ENCODE measurements around the gene VRK3. TPM values are rescaled to one million over a fixed set of nuclear protein-coding genes. Genes with fewer than 3 reads are reported as not detected.

Gene VRK3
- total and polyA plus RNA-seq, 3 donors from 2014 or later, result 143 to 375 (median 237) TPM

DNA sequence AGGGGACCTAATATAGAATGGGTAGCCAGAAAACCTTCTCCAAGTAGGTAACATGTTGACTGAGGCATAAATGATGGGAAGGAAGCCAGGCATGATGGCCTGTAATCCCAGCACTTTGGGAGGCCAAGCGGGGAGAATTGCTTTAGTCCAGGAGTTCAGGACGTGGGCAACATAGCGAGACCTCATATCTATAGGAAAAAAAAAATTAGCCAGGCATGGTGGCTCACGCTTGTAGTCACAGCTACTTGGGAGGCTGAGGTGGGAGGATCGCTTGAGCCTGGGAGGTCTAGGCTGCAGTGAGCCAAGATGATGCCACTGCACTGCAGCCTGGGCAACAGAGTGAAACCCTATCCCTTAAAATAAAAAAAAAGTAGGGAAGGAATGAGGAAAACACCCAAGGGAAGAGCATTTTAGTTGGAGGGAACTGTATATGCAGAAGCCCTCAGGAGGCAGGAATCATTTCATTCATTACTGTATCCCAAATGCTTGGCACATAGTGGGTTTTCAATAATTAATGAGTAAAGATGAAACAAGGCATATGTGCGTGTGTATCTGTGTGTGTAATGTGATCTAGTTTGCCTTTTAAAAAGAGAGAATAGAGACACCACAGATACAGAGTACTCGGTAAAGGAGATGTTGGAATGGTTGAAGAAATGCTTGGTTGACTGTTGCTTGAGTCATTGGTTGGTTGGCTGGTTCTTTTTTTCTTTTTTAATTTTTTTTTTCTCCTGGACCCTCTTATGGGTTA is 93.7 kb downstream of the VRK3 start:
- intact Hi-C loops (cut with DNase I; ENCODE audit: low total_unique reads), result no loop called here
- H3K9me3 ChIP-seq, result no peaks in the 10 kb centered on the region
- 82 to 91% methylated on average over 7 of the region's 7 CpGs for WGBS, 2 donors
- H3K27ac ChIP-seq, result peak overlapping the region in 1 of 2 donors; percentile 93
- no peaks in the 10 kb centered on the region for H3K36me3 ChIP-seq (ENCODE audit: low read depth, missing control alignments)
- H3K27me3 ChIP-seq, result no peaks in the 10 kb centered on the region
- no peak for TF ChIP-seq POLR2A (IDR thresholded peaks at IDR 0.05)
- TF ChIP-seq, protein P1, sequence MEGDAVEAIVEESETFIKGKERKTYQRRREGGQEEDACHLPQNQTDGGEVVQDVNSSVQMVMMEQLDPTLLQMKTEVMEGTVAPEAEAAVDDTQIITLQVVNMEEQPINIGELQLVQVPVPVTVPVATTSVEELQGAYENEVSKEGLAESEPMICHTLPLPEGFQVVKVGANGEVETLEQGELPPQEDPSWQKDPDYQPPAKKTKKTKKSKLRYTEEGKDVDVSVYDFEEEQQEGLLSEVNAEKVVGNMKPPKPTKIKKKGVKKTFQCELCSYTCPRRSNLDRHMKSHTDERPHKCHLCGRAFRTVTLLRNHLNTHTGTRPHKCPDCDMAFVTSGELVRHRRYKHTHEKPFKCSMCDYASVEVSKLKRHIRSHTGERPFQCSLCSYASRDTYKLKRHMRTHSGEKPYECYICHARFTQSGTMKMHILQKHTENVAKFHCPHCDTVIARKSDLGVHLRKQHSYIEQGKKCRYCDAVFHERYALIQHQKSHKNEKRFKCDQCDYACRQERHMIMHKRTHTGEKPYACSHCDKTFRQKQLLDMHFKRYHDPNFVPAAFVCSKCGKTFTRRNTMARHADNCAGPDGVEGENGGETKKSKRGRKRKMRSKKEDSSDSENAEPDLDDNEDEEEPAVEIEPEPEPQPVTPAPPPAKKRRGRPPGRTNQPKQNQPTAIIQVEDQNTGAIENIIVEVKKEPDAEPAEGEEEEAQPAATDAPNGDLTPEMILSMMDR (IDR thresholded peaks at IDR 0.05), result no peak
- DNase-seq, result no peak
- peaks cover 14% of the 10 kb centered on the region for H3K4me1 ChIP-seq
- H3K4me3 ChIP-seq, result no peak overlapping the region

DNA sequence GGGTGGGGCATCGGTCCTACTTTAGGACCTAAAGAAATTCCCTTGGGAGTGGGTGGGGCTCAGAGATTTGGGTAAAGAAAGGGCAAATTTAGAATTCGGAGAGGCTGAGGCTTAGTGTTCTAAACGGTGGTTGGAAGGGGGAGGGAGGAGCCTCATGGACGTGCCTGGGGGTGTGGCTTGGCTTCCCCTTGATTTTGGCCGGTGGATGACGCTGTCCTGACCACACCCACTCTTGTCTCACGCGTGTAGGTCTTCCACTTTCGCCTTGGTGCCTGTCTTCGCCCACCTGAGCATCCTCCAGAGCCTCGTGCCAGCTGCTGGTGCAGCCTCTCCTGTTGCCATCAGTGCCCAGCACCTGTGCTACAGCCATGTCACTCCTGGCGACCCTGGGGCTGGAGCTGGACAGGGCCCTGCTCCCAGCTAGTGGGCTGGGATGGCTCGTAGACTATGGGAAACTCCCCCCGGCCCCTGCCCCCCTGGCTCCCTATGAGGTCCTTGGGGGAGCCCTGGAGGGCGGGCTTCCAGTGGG is 94.6 kb downstream of the VRK3 start:
- Histone ChIP-seq H3K27ac (peak overlapping the region; percentile 93 to 96), H3K9me3 (no peaks in the 10 kb centered on the region), H3K36me3 (ENCODE audit: low read depth, missing control alignments) (no peaks in the 10 kb centered on the region), H3K4me1 (peaks cover 14% of the 10 kb centered on the region), H3K27me3 (no peaks in the 10 kb centered on the region), H3K4me3 (peak overlapping the region; percentile 86 to 98)
- 34 to 43% methylated on average over 12 to 15 of the region's 15 CpGs for WGBS, 2 donors
- TF ChIP-seq, protein P1 (IDR thresholded peaks at IDR 0.05), result no peak
- no peak for TF ChIP-seq POLR2A (IDR thresholded peaks at IDR 0.05)
- intact Hi-C loops (cut with DNase I; ENCODE audit: low total_unique reads), result no loop called here
- no peak for DNase-seq

DNA sequence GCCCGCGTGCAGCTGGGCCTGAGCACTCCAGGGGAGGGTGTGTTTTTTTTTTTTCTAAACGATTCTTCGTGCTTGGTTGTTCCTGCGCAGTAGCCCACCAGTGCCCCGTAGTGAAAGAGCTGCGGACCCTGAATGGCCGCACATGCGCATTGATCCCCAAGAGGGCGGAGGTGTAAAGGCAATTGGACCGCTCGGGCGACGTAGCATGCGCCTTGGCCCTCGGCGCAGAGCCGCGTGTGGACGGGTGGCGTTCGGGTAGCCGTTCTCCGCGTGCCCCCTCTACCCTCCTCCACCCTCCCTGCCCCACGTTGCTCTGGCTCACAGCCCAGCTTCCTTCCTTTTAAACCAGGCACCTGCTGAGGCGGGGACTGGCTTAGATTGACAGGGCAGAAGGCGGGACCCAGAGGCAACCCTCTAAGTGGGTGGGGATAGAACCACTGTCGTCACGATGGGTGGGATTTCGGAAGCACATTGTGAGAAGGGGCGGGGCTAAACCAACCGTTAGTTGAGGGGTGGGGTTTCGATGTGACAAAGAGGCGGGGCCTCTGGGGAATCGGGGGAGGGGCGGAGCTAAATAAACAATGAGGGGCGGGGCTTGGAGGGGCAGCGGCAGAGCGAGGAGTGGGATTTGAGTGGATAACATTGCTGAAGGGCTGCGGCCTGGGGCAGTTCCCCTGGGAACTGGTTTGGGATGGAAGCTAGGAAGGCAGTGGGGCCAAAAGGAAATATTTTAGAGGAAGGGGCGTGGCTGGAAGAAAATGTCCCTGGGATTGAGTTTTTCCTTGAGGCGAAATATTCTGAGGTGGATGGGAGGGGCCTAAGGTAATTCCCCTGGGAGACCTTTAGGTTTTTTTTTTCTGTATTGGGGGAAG is 95.3 kb downstream of the VRK3 start:
- peak overlapping the region; percentile 86 to 98 for H3K4me3 ChIP-seq
- H3K27me3 ChIP-seq, result no peaks in the 10 kb centered on the region
- no peaks in the 10 kb centered on the region for H3K36me3 ChIP-seq (ENCODE audit: low read depth, missing control alignments)
- H3K9me3 ChIP-seq, result no peaks in the 10 kb centered on the region
- peak overlapping the region; percentile 93 to 96 for H3K27ac ChIP-seq
- peaks cover 15% of the 10 kb centered on the region for H3K4me1 ChIP-seq
- peak; percentile 95 for DNase-seq
- TF ChIP-seq, protein P1 (IDR thresholded peaks at IDR 0.05), result no peak
- no peak for TF ChIP-seq POLR2A (IDR thresholded peaks at IDR 0.05)
- 2 to 3% methylated on average over 27 to 43 of the region's 43 CpGs for WGBS, 2 donors
- intact Hi-C loops (cut with DNase I; ENCODE audit: low total_unique reads), result no loop called here

DNA sequence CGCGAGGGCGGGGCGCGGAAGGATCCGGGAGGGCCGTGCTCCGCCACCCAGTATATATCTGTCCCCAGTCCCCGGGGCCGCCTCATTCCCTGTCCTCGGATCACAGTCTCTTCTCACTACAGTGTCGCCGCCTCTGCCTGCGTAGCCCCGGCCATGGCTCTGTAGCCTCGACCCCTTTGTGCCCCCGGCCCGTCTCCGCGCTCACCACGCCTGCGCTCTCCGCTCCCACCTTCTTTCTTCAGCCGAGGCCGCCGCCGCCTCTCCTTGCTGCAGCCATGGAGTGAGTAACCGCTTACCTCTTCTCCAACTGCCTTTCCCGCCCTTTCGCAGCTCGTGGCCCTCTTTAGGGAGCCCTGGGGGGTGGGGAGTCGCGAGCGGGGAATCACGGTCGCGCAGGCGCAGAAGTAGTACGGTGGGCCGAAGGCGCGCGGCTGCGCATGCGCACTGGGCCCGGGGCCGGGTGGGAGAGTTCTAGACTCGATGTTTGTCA is 96.0 kb downstream of the VRK3 start, which contains the start of the genes ATF5 and NUP62:
Gene ATF5, plus strand, starts transcription at position 85 of the 490 bp plus-strand sequence. CDS start 1,646 bp downstream, outside the sequence.
Gene NUP62, minus strand, starts transcription at position 384 of the 490 bp plus-strand sequence. CDS start 19,697 bp downstream, outside the sequence.
- no peaks in the 10 kb centered on the region for H3K36me3 ChIP-seq (ENCODE audit: low read depth, missing control alignments)
- peak; percentile 84 for DNase-seq
- H3K4me1 ChIP-seq, result peaks cover 17% of the 10 kb centered on the region
- peak within 1 kb of the TSS; percentile 86 to 98 for H3K4me3 ChIP-seq
- 0 to 1% methylated on average over 42 to 48 of the region's 48 CpGs for WGBS, 2 donors
- peak within 1 kb of the TSS; percentile 93 to 96 for H3K27ac ChIP-seq
- no peaks in the 10 kb centered on the region for H3K27me3 ChIP-seq
- intact Hi-C loops (cut with DNase I; ENCODE audit: low total_unique reads), result no loop called here
- no peak for TF ChIP-seq POLR2A (IDR thresholded peaks at IDR 0.05)
- TF ChIP-seq, protein P1 (IDR thresholded peaks at IDR 0.05), result no peak
- H3K9me3 ChIP-seq, result no peaks in the 10 kb centered on the region

Data from testis (tissue), 3 donors.